C4-2B (cell line): ENCODE data around the gene PARVB.

Source experiments
- H3K27ac ChIP-seq: fragments of 450-650 bp; 2 replicates; pipeline ENCODE4 v1.5.1; 2017
- ZFX ChIP-seq: fragments of 450-650 bp; IDR thresholded peaks from 2 replicates; pipeline ENCODE4 v1.6.1; 2017
- TF ChIP-seq, protein P1 (sequence below): fragments of 450-650 bp; conservative IDR thresholded peaks from 2 replicates; pipeline ENCODE4 v1.5.1; 2017; ENCODE audit warnings: mild to moderate bottlenecking

The PARVB gene

DNA sequence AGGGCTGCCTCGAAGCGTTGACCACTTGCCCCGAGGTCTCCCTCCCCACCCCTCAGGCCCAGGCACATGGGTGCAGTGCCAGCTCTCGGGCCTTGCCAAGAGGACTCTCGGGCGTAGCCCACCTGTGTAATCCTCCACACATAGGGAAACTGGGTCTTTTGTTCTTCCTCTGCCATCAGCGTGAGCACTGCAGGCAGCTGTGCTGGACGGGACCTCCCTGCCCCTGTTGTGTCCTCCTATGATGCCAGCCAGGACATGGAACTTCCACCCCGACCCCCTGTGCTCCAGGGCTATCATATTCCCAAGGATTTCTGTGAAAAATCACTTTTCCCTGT, 66.4 kb downstream of the PARVB start:
- TF ChIP-seq, protein P1, sequence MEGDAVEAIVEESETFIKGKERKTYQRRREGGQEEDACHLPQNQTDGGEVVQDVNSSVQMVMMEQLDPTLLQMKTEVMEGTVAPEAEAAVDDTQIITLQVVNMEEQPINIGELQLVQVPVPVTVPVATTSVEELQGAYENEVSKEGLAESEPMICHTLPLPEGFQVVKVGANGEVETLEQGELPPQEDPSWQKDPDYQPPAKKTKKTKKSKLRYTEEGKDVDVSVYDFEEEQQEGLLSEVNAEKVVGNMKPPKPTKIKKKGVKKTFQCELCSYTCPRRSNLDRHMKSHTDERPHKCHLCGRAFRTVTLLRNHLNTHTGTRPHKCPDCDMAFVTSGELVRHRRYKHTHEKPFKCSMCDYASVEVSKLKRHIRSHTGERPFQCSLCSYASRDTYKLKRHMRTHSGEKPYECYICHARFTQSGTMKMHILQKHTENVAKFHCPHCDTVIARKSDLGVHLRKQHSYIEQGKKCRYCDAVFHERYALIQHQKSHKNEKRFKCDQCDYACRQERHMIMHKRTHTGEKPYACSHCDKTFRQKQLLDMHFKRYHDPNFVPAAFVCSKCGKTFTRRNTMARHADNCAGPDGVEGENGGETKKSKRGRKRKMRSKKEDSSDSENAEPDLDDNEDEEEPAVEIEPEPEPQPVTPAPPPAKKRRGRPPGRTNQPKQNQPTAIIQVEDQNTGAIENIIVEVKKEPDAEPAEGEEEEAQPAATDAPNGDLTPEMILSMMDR, result no peak
- no peak for TF ChIP-seq ZFX
- no peak overlapping the region for H3K27ac ChIP-seq

GRCh38 chr22:44091021-44091721, 67.1 kb downstream of the PARVB start:
- TF ChIP-seq ZFX, result no peak
- TF ChIP-seq, protein P1, result no peak
- no peak overlapping the region for H3K27ac ChIP-seq

DNA sequence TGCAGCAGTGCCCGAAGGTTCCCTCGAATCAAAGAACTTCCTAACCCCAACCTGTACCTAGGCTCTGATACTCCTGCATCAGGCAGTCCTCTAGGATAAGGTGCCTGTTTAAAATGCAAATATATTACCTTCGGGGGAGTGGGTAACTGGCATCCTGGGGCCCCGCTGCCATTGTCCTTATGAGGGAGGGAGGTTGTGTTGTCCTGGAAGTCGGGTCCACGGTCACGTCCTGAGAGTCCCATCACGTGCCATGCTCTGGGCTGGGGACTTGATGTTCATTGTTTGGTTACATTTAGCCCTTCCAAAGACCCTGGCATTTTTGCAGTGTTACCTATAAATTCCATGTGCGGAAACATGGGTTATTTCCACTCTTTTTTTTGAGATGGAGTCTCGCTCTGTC, 67.6 kb downstream of the PARVB start:
- TF ChIP-seq ZFX, result no peak
- TF ChIP-seq, protein P1, result no peak
- H3K27ac ChIP-seq, result no peak overlapping the region

DNA sequence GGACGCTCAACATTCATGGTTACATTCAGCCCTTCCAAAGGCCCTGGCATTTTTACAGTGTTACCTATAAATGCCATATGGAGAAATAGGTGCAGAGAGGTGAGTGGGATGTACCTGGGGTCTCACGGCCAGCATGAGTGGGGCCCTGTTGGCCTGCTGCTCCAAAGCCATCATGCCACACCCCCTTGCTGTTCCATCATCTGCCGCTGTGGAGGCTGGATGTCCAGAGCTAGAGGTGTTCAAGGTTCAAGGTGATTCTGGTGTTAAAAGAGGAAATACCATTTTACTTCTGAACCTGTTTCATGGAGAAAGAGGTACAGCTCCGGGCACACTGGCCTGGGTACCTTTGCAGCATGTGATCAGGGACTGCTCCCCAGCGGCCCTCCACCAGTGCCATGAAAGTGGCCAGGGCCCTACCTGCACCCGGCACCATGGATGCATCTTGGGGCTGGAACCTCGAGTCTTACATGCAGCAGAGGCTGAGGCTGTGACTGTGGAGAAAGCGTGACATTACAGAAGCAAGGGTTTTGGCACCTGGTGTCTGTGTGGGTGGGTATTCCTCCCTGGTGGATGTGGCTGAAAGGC, 68.6 kb downstream of the PARVB start:
- TF ChIP-seq ZFX, result no peak
- TF ChIP-seq, protein P1, result no peak
- H3K27ac ChIP-seq, result no peak overlapping the region

- H3K27ac ChIP-seq, result no peak overlapping the region
- TF ChIP-seq, protein P1, result no peak
- TF ChIP-seq ZFX, result no peak
Measured at GRCh38 chr22:44093791-44094190, 69.7 kb downstream of the PARVB start.

DNA sequence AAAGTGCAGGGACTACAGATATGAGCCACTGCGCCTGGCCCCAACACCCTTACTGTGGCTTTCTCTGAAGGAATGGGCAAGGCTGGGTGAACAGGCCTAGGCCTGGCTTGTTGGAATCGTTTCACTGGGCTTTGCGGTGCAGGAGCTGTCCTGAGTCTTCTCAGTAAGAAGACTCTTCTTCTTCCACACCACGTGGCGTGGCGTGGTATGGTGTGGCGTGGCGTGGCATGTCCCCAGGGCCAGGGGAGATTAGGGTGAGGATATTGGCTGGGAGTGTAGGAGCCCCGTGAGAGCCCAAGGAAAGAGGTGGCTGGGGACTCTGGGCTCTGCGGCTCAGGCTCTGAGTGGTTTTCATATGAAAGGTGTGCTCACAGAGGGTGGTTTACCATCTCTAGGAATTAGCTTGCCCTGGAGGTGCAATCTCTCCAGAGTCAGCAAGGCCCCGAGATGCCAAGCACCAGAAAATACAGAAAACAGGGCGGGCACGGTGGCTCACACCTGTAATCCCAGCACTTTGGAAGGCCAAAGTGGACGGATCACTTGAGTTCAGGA, 70.7 kb downstream of the PARVB start:
- TF ChIP-seq, protein P1, result no peak
- TF ChIP-seq ZFX, result no peak
- no peak overlapping the region for H3K27ac ChIP-seq

DNA sequence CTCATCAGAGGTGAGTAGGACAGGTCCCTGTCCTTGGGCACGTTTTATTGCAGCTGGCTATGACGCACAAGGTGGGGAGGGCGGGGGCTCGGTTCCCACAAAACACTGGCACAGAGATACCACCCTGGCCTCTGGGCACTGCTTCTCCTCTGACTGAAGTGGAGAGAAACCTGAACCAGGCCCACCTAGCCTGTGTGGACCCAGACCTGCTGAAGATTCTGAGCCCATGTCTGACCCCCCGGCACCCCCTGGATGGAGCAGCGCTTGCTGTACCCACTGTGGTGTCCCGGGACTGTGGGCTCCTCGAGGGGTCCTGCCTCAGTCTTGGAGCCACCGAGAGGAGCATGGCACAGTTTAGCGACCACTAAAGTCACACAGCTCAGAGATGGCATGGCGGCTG, 72.6 kb downstream of the PARVB start:
- no peak overlapping the region for H3K27ac ChIP-seq
- no peak for TF ChIP-seq ZFX
- TF ChIP-seq, protein P1, result no peak
